Testis (tissue), 3 donors: ENCODE data around the gene TEX2. TPM values are rescaled to one million over a fixed set of nuclear protein-coding genes. Genes with fewer than 3 reads are reported as not detected.

Source experiments
- DNase-seq: peaks from one replicate; pipeline ENCODE4 v3.0.0-alpha.2; 2019
- H3K27ac ChIP-seq, 2 donors: fragments of 200-600 bp; sonication (generic); one replicate each; pipeline ENCODE4 v1.5.1; 2019
- H3K27me3 ChIP-seq: fragments of 200-600 bp; sonication (generic); one replicate; pipeline ENCODE4 v1.5.1; 2019
- H3K36me3 ChIP-seq: fragments of 200-600 bp; sonication (generic); one replicate; pipeline ENCODE4 v1.5.1; 2017; ENCODE audit warnings: low read depth; ENCODE audit errors: missing control alignments
- H3K4me1 ChIP-seq: fragments of 200-600 bp; sonication (generic); one replicate; pipeline ENCODE4 v1.5.1; 2019
- H3K4me3 ChIP-seq, 2 donors: fragments of 200-600 bp; sonication (generic); one replicate each; pipeline ENCODE4 v1.5.1; 2017 to 2019
- H3K9me3 ChIP-seq: fragments of 200-600 bp; sonication (generic); one replicate; pipeline ENCODE4 v1.5.1; 2017
- CTCF ChIP-seq, 3 experiments: fragments of 450-650 bp in 2 of 3; fragments of 200-600 bp in 1 of 3; sonication (generic) in 1 of 3; IDR thresholded peaks; one replicate each; pipeline ENCODE4 v1.5.1; 2016 to 2019; ENCODE audit warnings: antibody characterized with exemption in 3 of 3, mild to moderate bottlenecking in 2 of 3, moderate library complexity in 1 of 3
- POLR2A ChIP-seq: fragments of 450-650 bp; IDR thresholded peaks from one replicate; pipeline ENCODE4 v1.6.1; 2017; ENCODE audit warnings: antibody characterized with exemption, mild to moderate bottlenecking, moderate library complexity
- WGBS, 2 donors: methylation state at CpG; one replicate each; pipeline ENCODE4 v1.1.5; 2018; 5-methylcytosine and 5-hydroxymethylcytosine counted together
- intact Hi-C: fragments of 100-400 bp; cut with DNase I; formaldehyde crosslinking; loops from one replicate; pipeline ENCODE4 v1.15.1; 2023; ENCODE audit warnings: low total_unique reads
- polyA plus RNA-seq: library from polyadenylated mRNA; stranded (reverse); fragments of 350-450 nt; fragmentation: Illumina TruSeq; extraction: RNeasy Lipid Tissue Mini Kit (QIAGEN cat#74804); gene quantifications from one replicate; pipeline ENCODE4 v1.2.3, GENCODE V29; 2014; ENCODE audit warnings: low read depth, low replicate concordance; ENCODE audit not compliant: insufficient read depth
- total RNA-seq, 2 donors: library from RNA; depleted of rRNA; stranded (reverse); fragments of >200 nt; gene quantifications; one replicate each; pipeline ENCODE4 v1.2.3, GENCODE V29; 2016

Gene TEX2
- total and polyA plus RNA-seq, 3 donors from 2014 or later: 66.0 to 136 (median 99.9) TPM

GRCh38 chr17:64252831-64253230, 10.2 kb downstream of the TEX2 start:
- 79 to 87% methylated on average over 1 of the region's 1 CpG for WGBS, 2 donors
- no peak overlapping the region for H3K4me3 ChIP-seq
- TF ChIP-seq CTCF (IDR thresholded peaks at IDR 0.05): no peak
- no peak for TF ChIP-seq POLR2A
- intact Hi-C loops: no loop called here
- no peak for DNase-seq
- H3K27ac ChIP-seq: no peak overlapping the region
- no peaks in the 10 kb centered on the region for H3K9me3 ChIP-seq
- H3K27me3 ChIP-seq: no peaks in the 10 kb centered on the region
- H3K36me3 ChIP-seq: no peaks in the 10 kb centered on the region
- no peaks in the 10 kb centered on the region for H3K4me1 ChIP-seq

- no peaks in the 10 kb centered on the region for H3K36me3 ChIP-seq
- 86% methylated on average over 4 of the region's 4 CpGs for WGBS, 2 donors
- H3K4me3 ChIP-seq: no peak overlapping the region
- DNase-seq: no peak
- no peaks in the 10 kb centered on the region for H3K4me1 ChIP-seq
- intact Hi-C loops: no loop called here
- TF ChIP-seq CTCF (IDR thresholded peaks at IDR 0.05) (no peak), POLR2A (no peak)
- no peaks in the 10 kb centered on the region for H3K27me3 ChIP-seq
- H3K9me3 ChIP-seq: no peaks in the 10 kb centered on the region
- no peak overlapping the region for H3K27ac ChIP-seq
Observed at GRCh38 chr17:64250233-64250835, 12.7 kb downstream of the TEX2 start.

- TF ChIP-seq CTCF (IDR thresholded peaks at IDR 0.05) (no peak), POLR2A (no peak)
- no peaks in the 10 kb centered on the region for H3K27me3 ChIP-seq
- WGBS, 2 donors: 81 to 89% methylated on average over 1 of the region's 1 CpG
- no peak overlapping the region for H3K4me3 ChIP-seq
- DNase-seq: no peak
- no peaks in the 10 kb centered on the region for H3K9me3 ChIP-seq
- no peaks in the 10 kb centered on the region for H3K36me3 ChIP-seq
- intact Hi-C loops: no loop called here
- no peak overlapping the region for H3K27ac ChIP-seq
- no peaks in the 10 kb centered on the region for H3K4me1 ChIP-seq
Observed at GRCh38 chr17:64247836-64248235, 15.2 kb downstream of the TEX2 start.

GRCh38 chr17:64245218-64246145, 17.6 kb downstream of the TEX2 start:
- Histone ChIP-seq H3K9me3 (no peaks in the 10 kb centered on the region), H3K27me3 (no peaks in the 10 kb centered on the region), H3K36me3 (no peaks in the 10 kb centered on the region), H3K4me1 (no peaks in the 10 kb centered on the region), H3K27ac (no peak overlapping the region), H3K4me3 (no peak overlapping the region)
- DNase-seq: no peak
- intact Hi-C loops: no loop called here
- TF ChIP-seq CTCF (IDR thresholded peaks at IDR 0.05) (no peak), POLR2A (no peak)
- 88 to 91% methylated on average over 11 of the region's 11 CpGs for WGBS, 2 donors
